ENCODE measurements around the gene NAV3. TPM values are rescaled to one million over a fixed set of nuclear protein-coding genes. Genes with fewer than 3 reads are reported as not detected.

Gene NAV3
- polyA plus RNA-seq, 1 donor from 2014 or later: 36.9 TPM

GRCh38 chr12:77996670-77997069 is 166.0 kb downstream of the NAV3 start:
- H3K9ac ChIP-seq (ENCODE audit: low read length): no peak overlapping the region
- no peaks in the 10 kb centered on the region for H3K36me3 ChIP-seq (ENCODE audit: insufficient read depth, low read length)
- H4K20me1 ChIP-seq (ENCODE audit: insufficient read depth): no peaks in the 10 kb centered on the region
- H3K27me3 ChIP-seq (ENCODE audit: insufficient read depth, low read depth, low read length): no peaks in the 10 kb centered on the region
- no peaks in the 10 kb centered on the region for H3K9me3 ChIP-seq (ENCODE audit: low read length)
- no peaks in the 10 kb centered on the region for H3F3A ChIP-seq (ENCODE audit: insufficient read depth, low read length, poor library complexity, severe bottlenecking)
- TF ChIP-seq SMC3 (conservative IDR thresholded peaks at IDR 0.05; ENCODE audit: poor library complexity): peak; percentile 16
- TF ChIP-seq EP300 (conservative IDR thresholded peaks at IDR 0.05; ENCODE audit: poor library complexity, severe bottlenecking): no peak
- no peak for TF ChIP-seq REST (IDR thresholded peaks at IDR 0.05; ENCODE audit: borderline replicate concordance)
- peak; percentile 24 for TF ChIP-seq RAD21 (conservative IDR thresholded peaks at IDR 0.05)
- no peak for TF ChIP-seq TAF1 (IDR thresholded peaks at IDR 0.05; ENCODE audit: low read depth)
- TF ChIP-seq CTCF (IDR thresholded peaks at IDR 0.05; ENCODE audit: poor library complexity, severe bottlenecking): peak; percentile 42
- no peak for TF ChIP-seq POLR2AphosphoS5 (IDR thresholded peaks at IDR 0.05)
- H3K79me2 ChIP-seq (replicated peaks; ENCODE audit: insufficient read depth, low read length): no peaks in the 10 kb centered on the region
- H3K4me3 ChIP-seq (ENCODE audit: low read length): no peak overlapping the region
- H3K27ac ChIP-seq (ENCODE audit: low read length): no peak overlapping the region
- H2AFZ ChIP-seq (ENCODE audit: low read depth, low read length): no peak overlapping the region
- no peak overlapping the region for H3K4me2 ChIP-seq (ENCODE audit: low read length)
- no peaks in the 10 kb centered on the region for H3K9me2 ChIP-seq (ENCODE audit: insufficient read depth, low read length)

- H3K27ac ChIP-seq (ENCODE audit: low read length): no peak overlapping the region
- no peaks in the 10 kb centered on the region for H3F3A ChIP-seq (ENCODE audit: insufficient read depth, low read length, poor library complexity, severe bottlenecking)
- TF ChIP-seq TAF1 (IDR thresholded peaks at IDR 0.05; ENCODE audit: low read depth) (no peak), RAD21 (conservative IDR thresholded peaks at IDR 0.05) (no peak), SMC3 (conservative IDR thresholded peaks at IDR 0.05; ENCODE audit: poor library complexity) (no peak), EP300 (conservative IDR thresholded peaks at IDR 0.05; ENCODE audit: poor library complexity, severe bottlenecking) (no peak), CTCF (IDR thresholded peaks at IDR 0.05; ENCODE audit: poor library complexity, severe bottlenecking) (no peak), POLR2AphosphoS5 (IDR thresholded peaks at IDR 0.05) (no peak), REST (IDR thresholded peaks at IDR 0.05; ENCODE audit: borderline replicate concordance) (no peak), EZH2 (IDR thresholded peaks at IDR 0.05; ENCODE audit: borderline replicate concordance, insufficient read depth, low read length, poor library complexity, severe bottlenecking) (no peak), MXI1 (conservative IDR thresholded peaks at IDR 0.05; ENCODE audit: poor library complexity, severe bottlenecking) (no peak)
- no peak overlapping the region for H3K9ac ChIP-seq (ENCODE audit: low read length)
- H3K4me2 ChIP-seq (ENCODE audit: low read length): no peak overlapping the region
- H4K20me1 ChIP-seq (ENCODE audit: insufficient read depth): no peaks in the 10 kb centered on the region
- no peak overlapping the region for H2AFZ ChIP-seq (ENCODE audit: low read depth, low read length)
- no peak overlapping the region for H3K4me3 ChIP-seq (ENCODE audit: low read length)
- H3K36me3 ChIP-seq (ENCODE audit: insufficient read depth, low read length): no peaks in the 10 kb centered on the region
- H3K9me2 ChIP-seq (ENCODE audit: insufficient read depth, low read length): no peaks in the 10 kb centered on the region
- H3K79me2 ChIP-seq (replicated peaks; ENCODE audit: insufficient read depth, low read length): no peaks in the 10 kb centered on the region
- no peaks in the 10 kb centered on the region for H3K9me3 ChIP-seq (ENCODE audit: low read length)
- H3K27me3 ChIP-seq (ENCODE audit: insufficient read depth, low read depth, low read length): no peaks in the 10 kb centered on the region
Observed at GRCh38 chr12:77998236-77998786, 167.6 kb downstream of the NAV3 start.

Data from neural cell (in vitro differentiated cells).